Astrocyte (in vitro differentiated cells and primary cell): ENCODE results near the gene ALDH1B1. TPM values are rescaled to one million over a fixed set of nuclear protein-coding genes. Genes with fewer than 3 reads are reported as not detected.

ENCODE experiments used
- DNase-seq: peaks from one replicate; pipeline ENCODE4 v3.0.0-alpha.2; 2010; ENCODE audit warnings: low read depth
- FAIRE-seq: peaks from 2 replicates; lab custom pipeline; 2011; peaks lifted over from hg19 to GRCh38; lab: Jason Lieb, UNC
- H2AFZ ChIP-seq: 2 replicates; pipeline ENCODE4 v1.6.0; 2012; ENCODE audit warnings: low read depth, low read length, inconsistent platforms
- H3K27ac ChIP-seq: 2 replicates; pipeline ENCODE4 v1.5.1; 2011; ENCODE audit warnings: low read depth, low read length, inconsistent platforms
- H3K27me3 ChIP-seq: 2 replicates; pipeline ENCODE4 v1.6.0; 2011; ENCODE audit warnings: low read length, inconsistent platforms; ENCODE audit not compliant: insufficient read depth
- H3K36me3 ChIP-seq: 2 replicates; pipeline ENCODE4 v1.5.1; 2011; ENCODE audit warnings: low read length, inconsistent platforms; ENCODE audit not compliant: insufficient read depth
- H3K4me1 ChIP-seq: 2 replicates; pipeline ENCODE4 v1.5.1; 2011; ENCODE audit warnings: low read length, inconsistent platforms; ENCODE audit not compliant: insufficient read depth
- H3K4me2 ChIP-seq: 2 replicates; pipeline ENCODE4 v1.6.0; 2012; ENCODE audit warnings: low read length, inconsistent platforms
- H3K4me3 ChIP-seq: 2 replicates; pipeline ENCODE4 v1.5.1; 2011; ENCODE audit warnings: low read depth, mild to moderate bottlenecking, low read length, inconsistent platforms; ENCODE audit not compliant: insufficient read depth
- H3K79me2 ChIP-seq: 2 replicates; pipeline ENCODE4 v1.6.0; 2012; ENCODE audit warnings: mild to moderate bottlenecking, low read length, inconsistent platforms; ENCODE audit not compliant: insufficient read depth
- H3K9ac ChIP-seq: 2 replicates; pipeline ENCODE4 v1.6.0; 2012; ENCODE audit warnings: mild to moderate bottlenecking, low read length, inconsistent platforms
- H3K9me3 ChIP-seq: 2 replicates; pipeline ENCODE4 v1.5.1; 2012; ENCODE audit warnings: low read depth, mild to moderate bottlenecking, low read length, inconsistent platforms; ENCODE audit not compliant: insufficient read depth
- H4K20me1 ChIP-seq: 2 replicates; pipeline ENCODE4 v1.6.0; 2012; ENCODE audit warnings: low read length, inconsistent platforms; ENCODE audit not compliant: insufficient read depth
- H3K27ac Mint-ChIP-seq: one replicate; pipeline ENCODE4 v1.8.0; 2021; ENCODE audit warnings: mild to moderate bottlenecking, mixed read lengths; ENCODE audit not compliant: unreplicated experiment
- H3K27me3 Mint-ChIP-seq: one replicate; pipeline ENCODE4 v1.8.0; 2021; ENCODE audit warnings: low read depth, mixed read lengths; ENCODE audit not compliant: unreplicated experiment
- H3K36me3 Mint-ChIP-seq: one replicate; pipeline ENCODE4 v1.8.0; 2021; ENCODE audit warnings: low read depth, mixed read lengths; ENCODE audit not compliant: unreplicated experiment
- H3K4me1 Mint-ChIP-seq: one replicate; pipeline ENCODE4 v1.8.0; 2021; ENCODE audit warnings: low read depth, mixed read lengths; ENCODE audit not compliant: unreplicated experiment
- H3K4me3 Mint-ChIP-seq: one replicate; pipeline ENCODE4 v1.8.0; 2021; ENCODE audit warnings: mild to moderate bottlenecking, moderate library complexity, mixed read lengths; ENCODE audit not compliant: unreplicated experiment
- H3K9me3 Mint-ChIP-seq: one replicate; pipeline ENCODE4 v1.8.0; 2021; ENCODE audit warnings: mild to moderate bottlenecking, mixed read lengths; ENCODE audit not compliant: unreplicated experiment
- EZH2 ChIP-seq: IDR thresholded peaks from 2 replicates; pipeline ENCODE4 v1.6.1; 2012; ENCODE audit warnings: mild to moderate bottlenecking, low read length, inconsistent platforms; ENCODE audit not compliant: insufficient read depth
- total RNA-seq: library from RNA; stranded (reverse); gene quantifications from 2 replicates; pipeline ENCODE4 v1.2.1, GENCODE V29; 2021
- TF ChIP-seq, protein P1 (sequence below): IDR thresholded peaks from 2 replicates; pipeline ENCODE4 v1.5.1; 2011; ENCODE audit warnings: low read depth, mild to moderate bottlenecking, inconsistent platforms, low read length, moderate library complexity; ENCODE audit not compliant: insufficient read depth

ALDH1B1 gene
- total RNA-seq, 1 donor from 2014 or later: 124 TPM

DNA sequence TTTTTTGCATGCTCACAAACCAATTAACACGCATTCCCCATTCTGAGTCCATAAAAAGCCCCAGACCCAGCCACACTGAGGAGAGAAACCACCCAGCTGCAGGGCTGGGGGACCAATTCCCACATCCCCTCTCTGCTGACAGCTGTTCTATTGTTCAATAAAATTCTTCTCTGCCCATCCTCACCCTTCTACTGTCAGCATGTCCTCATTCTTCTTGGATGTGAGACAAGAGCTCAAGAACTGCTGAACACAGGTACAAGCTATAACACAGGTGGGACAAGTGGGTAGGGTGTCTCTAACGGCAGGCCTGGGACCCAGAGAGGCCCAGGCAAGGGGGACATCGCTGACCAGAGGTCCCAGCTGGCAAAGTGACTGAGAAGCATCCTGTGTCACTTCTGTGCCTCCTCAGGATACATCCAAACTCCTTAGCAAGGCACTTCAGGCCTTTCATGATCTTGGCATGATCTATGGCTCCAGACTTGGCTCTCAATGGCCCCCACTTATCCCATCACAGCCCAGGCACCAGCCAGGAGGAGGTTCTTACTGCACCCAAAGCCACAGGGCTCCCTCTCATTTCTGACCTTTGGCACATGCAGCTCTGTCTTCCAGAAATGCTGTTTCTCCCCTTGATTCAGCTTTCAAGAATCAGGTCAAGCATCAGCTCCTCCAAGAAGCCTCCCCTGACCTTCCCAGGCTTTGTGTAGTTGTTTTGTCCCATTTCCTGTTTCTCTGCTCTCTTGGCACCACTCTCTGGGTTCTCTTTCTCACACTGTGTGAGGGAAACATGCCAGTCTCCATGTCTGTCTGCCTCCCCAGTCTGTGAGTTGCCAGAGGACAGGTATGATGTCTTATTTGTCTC lies 7.3 kb upstream of the ALDH1B1 start:
- Histone ChIP-seq H3K27me3 (no peaks in the 10 kb centered on the region), H3K9me3 (peaks cover 5% of the 10 kb centered on the region), H4K20me1 (no peaks in the 10 kb centered on the region), H3K27ac (no peak overlapping the region), H3K79me2 (no peaks in the 10 kb centered on the region), H2AFZ (no peak overlapping the region), H3K9ac (no peak overlapping the region), H3K4me3 (no peak overlapping the region), H3K36me3 (no peaks in the 10 kb centered on the region), H3K4me2 (no peak overlapping the region), H3K4me1 (peaks cover 11% of the 10 kb centered on the region)
- Mint-ChIP-seq H3K36me3 (no peaks in the 10 kb centered on the region), H3K27me3 (no peaks in the 10 kb centered on the region), H3K9me3 (peaks cover 9% of the 10 kb centered on the region), H3K27ac (peak overlapping the region; percentile 83), H3K4me1 (peaks cover 47% of the 10 kb centered on the region), H3K4me3 (no peak overlapping the region)
- FAIRE-seq: peak; percentile 20
- no peak for TF ChIP-seq EZH2
- TF ChIP-seq, protein P1, sequence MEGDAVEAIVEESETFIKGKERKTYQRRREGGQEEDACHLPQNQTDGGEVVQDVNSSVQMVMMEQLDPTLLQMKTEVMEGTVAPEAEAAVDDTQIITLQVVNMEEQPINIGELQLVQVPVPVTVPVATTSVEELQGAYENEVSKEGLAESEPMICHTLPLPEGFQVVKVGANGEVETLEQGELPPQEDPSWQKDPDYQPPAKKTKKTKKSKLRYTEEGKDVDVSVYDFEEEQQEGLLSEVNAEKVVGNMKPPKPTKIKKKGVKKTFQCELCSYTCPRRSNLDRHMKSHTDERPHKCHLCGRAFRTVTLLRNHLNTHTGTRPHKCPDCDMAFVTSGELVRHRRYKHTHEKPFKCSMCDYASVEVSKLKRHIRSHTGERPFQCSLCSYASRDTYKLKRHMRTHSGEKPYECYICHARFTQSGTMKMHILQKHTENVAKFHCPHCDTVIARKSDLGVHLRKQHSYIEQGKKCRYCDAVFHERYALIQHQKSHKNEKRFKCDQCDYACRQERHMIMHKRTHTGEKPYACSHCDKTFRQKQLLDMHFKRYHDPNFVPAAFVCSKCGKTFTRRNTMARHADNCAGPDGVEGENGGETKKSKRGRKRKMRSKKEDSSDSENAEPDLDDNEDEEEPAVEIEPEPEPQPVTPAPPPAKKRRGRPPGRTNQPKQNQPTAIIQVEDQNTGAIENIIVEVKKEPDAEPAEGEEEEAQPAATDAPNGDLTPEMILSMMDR: no peak
- DNase-seq: no peak

DNA sequence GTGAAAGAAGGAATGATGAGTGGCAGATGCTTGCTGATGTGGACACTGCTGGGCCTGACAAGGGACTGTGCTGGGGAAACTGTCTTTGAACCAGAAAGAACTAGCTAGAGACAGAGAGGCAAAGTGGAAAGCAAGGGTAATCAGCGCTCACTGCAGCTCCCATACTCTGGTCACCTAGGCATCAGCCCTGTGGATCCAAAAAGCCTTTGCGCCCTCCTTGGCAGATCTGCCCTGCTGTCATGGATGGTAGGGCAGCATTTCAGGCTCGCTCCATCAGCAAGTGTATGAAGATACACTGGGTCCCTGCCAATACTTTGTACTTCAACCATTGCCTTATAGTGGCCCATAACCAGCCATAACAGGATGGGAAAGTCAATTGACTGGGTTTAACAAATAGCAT lies 6.6 kb upstream of the ALDH1B1 start:
- Histone ChIP-seq H3K4me3 (no peak overlapping the region), H4K20me1 (no peaks in the 10 kb centered on the region), H3K4me2 (no peak overlapping the region), H3K36me3 (no peaks in the 10 kb centered on the region), H3K79me2 (no peaks in the 10 kb centered on the region), H3K4me1 (peaks cover 11% of the 10 kb centered on the region), H3K27ac (no peak overlapping the region), H2AFZ (no peak overlapping the region), H3K9me3 (peaks cover 5% of the 10 kb centered on the region), H3K9ac (no peak overlapping the region), H3K27me3 (no peaks in the 10 kb centered on the region)
- Mint-ChIP-seq H3K4me1 (peaks cover 44% of the 10 kb centered on the region), H3K4me3 (no peak overlapping the region), H3K27ac (no peak overlapping the region), H3K36me3 (no peaks in the 10 kb centered on the region), H3K27me3 (no peaks in the 10 kb centered on the region), H3K9me3 (peaks cover 9% of the 10 kb centered on the region)
- TF ChIP-seq, protein P1: no peak
- TF ChIP-seq EZH2: no peak
- FAIRE-seq (no peak), DNase-seq (no peak)

DNA sequence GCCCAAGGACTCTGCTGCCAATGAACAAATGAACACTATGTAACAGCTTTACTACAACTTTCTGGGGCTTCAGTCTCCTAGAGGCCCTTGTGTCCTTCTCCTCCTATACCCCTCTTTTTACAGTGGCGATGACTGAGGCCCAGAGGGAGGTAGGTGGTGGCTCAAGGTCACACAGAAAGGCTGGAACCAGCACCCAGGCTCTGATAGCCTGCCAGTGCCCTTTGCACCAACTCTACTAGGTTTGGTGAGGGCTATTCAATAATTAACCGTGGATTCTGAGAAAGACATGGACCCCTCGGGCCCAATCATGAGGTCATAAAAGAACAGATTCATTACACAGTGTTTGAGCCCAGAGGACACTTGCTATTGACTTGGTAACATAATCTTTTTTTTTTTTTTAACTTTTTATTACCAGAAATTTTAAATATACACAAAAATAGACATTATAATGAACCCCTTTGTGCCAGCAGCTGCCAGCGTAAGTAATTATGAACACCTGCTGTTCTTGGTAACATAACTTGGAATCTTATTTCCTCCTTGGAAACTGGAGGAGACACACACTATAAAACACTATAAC lies 6.1 kb upstream of the ALDH1B1 start:
- H3K9me3 Mint-ChIP-seq: peaks cover 9% of the 10 kb centered on the region
- no peaks in the 10 kb centered on the region for H3K27me3 ChIP-seq
- no peaks in the 10 kb centered on the region for H3K36me3 ChIP-seq
- H3K4me1 Mint-ChIP-seq: peaks cover 41% of the 10 kb centered on the region
- no peak for DNase-seq
- H3K9ac ChIP-seq: no peak overlapping the region
- no peaks in the 10 kb centered on the region for H4K20me1 ChIP-seq
- no peak overlapping the region for H3K27ac Mint-ChIP-seq
- H3K36me3 Mint-ChIP-seq: no peaks in the 10 kb centered on the region
- H3K27me3 Mint-ChIP-seq: no peaks in the 10 kb centered on the region
- H3K79me2 ChIP-seq: no peaks in the 10 kb centered on the region
- H3K4me3 ChIP-seq: no peak overlapping the region
- TF ChIP-seq, protein P1: no peak
- no peak for TF ChIP-seq EZH2
- no peak overlapping the region for H3K4me2 ChIP-seq
- H3K4me1 ChIP-seq: peaks cover 11% of the 10 kb centered on the region
- peaks cover 5% of the 10 kb centered on the region for H3K9me3 ChIP-seq
- FAIRE-seq: no peak
- no peak overlapping the region for H3K4me3 Mint-ChIP-seq
- no peak overlapping the region for H2AFZ ChIP-seq
- H3K27ac ChIP-seq: no peak overlapping the region
